GM19467 (cell line): ENCODE measurements around the gene CCDC170.
A peak's percentile ranks its signal among the peaks of the same experiment; 100 is the strongest.
"Not testable (repeated sequence)": the region's sequence is repeated elsewhere in the genome, so short reads cannot be mapped to it uniquely, and the experiment has no call there.

Experiments
- ATAC-seq: cut with Tn5 transposase; IDR thresholded peaks from one replicate; pipeline ENCODE4 v1.9.1; 2021; ENCODE audit warnings: mild to moderate bottlenecking, moderate library complexity; ENCODE audit not compliant: unreplicated experiment

Gene CCDC170, protein sequence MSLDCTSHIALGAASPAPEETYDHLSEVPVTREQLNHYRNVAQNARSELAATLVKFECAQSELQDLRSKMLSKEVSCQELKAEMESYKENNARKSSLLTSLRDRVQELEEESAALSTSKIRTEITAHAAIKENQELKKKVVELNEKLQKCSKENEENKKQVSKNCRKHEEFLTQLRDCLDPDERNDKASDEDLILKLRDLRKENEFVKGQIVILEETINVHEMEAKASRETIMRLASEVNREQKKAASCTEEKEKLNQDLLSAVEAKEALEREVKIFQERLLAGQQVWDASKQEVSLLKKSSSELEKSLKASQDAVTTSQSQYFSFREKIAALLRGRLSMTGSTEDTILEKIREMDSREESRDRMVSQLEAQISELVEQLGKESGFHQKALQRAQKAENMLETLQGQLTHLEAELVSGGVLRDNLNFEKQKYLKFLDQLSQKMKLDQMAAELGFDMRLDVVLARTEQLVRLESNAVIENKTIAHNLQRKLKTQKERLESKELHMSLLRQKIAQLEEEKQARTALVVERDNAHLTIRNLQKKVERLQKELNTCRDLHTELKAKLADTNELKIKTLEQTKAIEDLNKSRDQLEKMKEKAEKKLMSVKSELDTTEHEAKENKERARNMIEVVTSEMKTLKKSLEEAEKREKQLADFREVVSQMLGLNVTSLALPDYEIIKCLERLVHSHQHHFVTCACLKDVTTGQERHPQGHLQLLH

DNA sequence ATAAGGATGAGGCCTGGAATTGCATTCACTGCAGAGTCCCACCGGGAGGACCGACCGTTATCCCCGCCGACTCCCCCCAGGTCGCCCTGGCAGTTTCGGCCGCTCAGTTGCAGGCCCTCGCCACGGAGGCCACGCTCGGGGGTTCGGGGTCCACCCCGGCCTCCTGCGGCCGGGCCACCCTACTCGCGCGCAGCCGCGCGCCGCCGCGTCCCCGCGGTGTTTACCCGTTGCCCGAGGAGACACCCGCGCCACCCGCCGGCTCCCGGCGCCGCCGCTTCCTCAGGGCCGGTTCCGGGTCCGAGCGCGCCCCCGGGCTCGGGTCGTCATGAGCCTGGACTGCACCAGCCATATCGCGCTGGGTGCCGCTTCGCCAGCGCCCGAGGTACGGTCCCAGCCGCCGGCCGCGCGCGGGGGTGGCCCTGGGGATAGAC is at the start of gene CCDC170:
CCDC170 (plus strand) TSS at position 214 of the 431 bp plus-strand sequence; CDS start at position 326, 112 bp downstream.
- no peak for ATAC-seq

DNA sequence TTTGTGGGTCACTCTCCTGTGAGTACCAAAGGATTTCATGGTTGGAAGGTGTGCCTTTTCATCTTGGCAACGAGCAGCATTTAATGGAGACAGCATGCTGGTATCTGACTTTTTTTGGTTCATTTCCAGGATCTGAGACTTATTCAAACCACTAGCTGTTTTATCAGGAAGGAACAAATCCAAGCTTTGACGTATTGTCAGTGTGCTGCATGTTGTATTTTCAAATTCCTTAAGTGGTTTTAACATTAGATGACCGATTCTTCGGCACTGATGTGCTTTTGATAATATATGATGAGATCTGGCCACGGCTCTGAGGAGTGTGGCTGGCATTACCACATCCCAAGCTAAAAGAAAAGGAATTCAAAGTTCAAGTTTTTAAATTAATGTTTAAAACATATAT is 48.3 kb upstream of the CCDC170 start:
- ATAC-seq, result no peak

DNA sequence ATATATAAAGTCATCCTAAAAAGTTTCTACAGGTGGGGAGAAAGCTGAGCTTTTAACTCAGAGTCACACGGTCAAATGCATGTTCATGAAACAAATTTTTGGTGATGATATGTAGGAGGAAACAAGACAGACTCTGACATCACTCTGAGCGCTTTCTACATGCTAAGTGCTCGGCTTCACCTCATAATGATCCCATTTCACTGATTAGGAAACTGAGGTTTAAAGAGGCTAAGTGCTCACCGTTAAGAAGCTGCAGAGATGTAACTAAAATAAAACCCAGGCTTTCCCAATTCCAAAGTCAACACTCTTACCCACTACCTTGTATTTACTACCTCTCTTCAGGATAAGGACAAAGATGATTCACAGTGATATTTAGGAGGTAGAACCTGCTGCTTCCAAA is 46.6 kb upstream of the CCDC170 start:
- no peak for ATAC-seq

DNA sequence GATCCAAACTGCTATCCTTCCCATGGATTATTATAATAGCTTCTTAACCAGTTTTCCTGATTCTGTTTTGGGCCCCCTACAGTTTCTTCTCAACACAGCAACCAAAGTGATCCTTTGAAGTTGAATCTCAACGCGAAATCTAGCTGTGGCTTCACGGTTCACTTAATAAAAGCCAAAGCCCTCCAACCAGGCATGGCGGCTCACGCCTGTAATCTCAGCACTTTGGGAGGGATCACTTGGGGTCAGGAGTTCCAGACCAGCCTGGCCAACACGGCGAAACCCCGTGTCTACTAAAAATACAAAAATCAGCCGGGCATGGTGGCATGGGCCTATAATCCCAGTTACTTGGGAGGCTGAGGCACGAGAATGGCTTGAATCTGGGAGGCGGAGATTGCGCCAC is 45.2 kb upstream of the CCDC170 start:
- ATAC-seq, result no peak

DNA sequence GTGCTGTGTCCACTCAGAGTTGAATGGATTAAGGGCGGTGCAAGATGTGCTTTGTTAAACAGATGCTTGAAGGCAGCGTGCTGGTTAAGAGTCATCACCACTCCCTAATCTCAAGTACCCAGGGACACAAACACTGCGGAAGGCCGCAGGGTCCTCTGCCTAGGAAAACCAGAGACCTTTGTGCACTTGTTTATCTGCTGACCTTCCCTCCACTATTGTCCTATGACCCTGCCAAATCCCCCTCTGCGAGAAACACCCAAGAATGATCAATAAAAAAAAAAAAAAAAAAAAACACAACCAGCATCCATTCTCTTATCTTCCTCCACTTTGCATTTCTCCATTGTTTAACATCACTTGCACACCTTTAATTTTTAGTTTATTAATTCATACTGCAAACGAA is 42.9 kb upstream of the CCDC170 start:
- not testable (repeated sequence) for ATAC-seq

DNA sequence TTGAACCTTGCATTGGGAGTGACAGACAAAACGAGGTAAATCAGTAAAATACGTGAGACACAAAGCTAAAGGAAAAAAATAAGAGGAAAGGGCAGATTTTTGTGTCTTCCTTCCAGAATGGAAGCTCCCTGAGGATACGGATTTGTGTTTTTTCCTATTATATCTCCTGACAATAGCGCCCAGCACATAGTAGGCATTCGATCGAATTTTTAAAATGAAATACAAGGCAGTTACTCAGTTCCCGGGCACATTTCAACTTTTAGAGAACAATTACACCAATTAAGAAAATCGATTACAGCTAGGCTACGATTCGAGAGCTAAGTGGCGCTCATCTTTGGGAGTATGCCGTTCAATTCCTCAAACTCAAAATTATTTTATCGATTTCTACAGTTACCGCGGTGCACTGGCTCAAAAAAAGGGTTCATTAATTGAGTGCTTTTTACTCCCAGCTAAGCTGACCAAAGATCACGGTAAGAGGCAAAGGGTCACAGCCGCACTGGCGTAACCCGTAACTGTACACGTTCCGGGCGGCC is 42.3 kb upstream of the CCDC170 start:
- ATAC-seq, result no peak

DNA sequence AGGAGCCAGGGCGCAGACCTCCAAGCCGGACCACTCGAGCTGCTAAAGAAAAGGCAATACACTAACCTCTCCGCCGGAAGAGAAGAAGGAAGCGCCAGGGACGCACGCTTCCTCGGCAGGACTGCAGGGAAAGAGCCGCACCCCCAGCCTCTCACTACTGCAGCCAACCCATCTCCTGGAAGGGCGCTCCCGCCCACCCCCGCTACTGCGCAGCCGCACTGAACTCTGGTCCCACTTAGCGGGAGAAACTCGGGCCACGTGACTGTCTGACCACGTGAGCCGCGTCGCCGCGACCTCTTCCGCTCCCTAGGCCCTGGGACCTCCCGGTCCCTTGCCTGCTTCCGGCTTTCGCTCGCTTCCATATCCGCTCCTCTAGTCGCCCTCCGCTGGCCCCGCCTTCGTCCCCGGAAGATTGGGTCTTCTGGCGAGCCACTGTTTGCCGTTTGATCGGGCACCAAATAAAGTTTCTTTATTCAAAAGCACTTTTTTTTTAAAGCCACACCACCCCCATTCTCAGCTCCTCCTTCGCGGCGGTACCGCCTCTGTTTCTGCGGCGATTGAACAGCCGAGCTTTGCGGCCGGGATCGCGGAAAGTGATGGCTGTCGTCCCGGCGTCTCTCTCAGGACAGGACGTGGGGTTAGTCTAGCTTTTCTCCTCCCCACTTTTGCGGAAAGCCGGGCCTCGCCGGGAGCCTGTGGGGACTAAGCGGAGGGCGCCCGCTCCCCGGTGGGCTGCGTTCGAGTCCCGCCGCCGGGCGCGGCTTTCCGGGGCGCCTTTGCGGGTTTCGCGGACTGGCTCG is 41.7 kb upstream of the CCDC170 start, which contains the start of gene RMND1:
RMND1 (minus strand) TSS at position 177 of the 800 bp plus-strand sequence. CDS start 6,315 bp downstream, outside the sequence.
- peak; percentile 98 for ATAC-seq

DNA sequence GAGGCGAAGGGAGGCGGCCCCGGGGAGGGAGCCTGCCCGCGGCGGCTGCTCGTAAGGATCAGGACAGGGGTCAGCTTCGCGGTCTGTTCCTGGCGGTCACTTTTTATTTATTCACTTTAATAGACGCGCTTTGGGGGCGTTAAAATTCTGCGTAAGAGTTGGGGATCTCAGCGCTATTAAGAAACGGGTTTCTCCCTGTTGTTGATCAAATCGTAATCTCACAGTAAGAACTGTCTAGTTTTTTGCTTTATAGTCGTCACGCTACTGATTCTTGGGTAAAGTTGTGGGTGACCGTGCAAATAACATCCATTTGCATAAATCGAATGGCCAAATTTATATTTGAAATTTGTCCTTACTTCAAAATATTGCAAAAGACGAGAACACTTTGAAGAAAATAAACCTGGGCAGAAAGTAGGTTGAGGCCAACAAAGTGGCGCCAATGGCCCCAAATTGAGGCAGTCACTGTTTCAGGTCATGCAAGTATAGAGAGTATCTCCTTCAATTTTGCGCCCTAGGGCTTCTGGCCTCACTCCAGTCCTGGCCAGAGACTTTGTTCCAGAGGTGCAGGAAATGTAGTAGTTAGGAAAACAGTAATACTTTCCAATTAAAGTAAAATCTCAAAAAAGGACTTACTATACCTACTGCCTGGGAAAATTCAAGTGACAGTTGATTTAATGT is 40.9 kb upstream of the CCDC170 start:
- no peak for ATAC-seq

DNA sequence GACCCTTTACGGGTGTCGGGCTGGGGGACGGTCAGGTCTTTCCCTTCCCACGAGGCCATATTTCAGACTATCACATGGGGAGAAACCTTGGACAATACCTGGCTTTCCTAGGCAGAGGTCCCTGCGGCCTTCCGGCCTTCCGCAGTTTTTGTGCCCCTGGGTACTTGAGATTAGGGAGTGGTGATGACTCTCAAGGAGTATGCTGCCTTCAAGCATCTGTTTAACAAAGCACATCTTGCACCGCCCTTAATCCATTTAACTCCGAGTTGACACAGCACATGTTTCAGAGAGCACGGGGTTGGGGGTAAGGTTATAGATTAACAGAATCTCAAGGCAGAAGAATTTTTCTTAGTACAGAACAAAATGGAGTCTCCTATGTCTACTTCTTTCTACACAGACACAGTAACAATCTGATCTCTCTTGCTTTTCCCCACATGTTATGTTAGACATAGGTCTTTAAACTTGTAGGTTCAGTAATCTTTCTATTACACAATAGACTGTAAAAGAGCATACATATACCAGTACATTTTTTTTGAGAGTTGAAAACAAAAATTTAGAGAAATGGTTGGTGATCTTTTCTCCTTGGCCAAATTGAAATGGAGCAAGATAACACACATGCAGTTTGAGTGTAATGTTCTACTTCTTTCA is 37.9 kb upstream of the CCDC170 start:
- not testable (repeated sequence) for ATAC-seq

DNA sequence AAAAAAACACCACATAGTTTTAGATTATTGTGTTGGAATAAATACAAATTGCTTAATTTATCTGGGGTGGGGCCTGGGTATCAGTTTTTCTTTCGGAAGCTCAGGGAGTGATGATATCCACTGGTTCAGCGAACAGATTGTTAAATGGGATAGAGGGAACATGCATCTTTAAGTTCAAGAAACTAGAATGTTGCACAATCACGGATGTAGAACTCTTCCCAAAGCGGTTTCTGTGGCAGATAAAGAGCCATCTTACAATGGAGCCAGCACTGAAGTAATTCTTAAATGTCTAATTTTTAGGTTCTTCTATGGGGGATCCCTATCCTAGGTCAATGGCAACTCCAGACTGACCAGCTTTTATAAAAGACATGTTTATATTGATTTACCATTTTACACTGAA is 32.1 kb upstream of the CCDC170 start:
- no peak for ATAC-seq

DNA sequence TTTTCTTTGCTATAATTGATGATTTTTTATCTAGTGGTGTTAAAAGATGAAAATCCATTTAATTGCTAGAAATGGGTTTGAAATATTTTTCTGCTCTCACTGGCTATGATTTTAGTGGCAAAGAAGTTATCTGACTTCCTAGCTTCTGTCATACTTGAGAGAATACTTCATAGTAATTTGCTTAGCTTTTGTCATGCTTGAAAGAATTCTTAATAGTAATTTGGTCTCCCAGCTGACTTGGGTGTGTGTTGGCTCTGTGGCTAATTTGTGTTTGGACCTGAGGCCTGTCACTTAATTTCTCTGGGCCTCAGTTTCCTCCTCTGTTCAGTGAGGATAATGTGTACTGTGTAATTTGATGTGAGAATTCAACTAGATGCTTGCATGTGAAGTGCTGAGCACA is 29.1 kb upstream of the CCDC170 start:
- ATAC-seq, result no peak

DNA sequence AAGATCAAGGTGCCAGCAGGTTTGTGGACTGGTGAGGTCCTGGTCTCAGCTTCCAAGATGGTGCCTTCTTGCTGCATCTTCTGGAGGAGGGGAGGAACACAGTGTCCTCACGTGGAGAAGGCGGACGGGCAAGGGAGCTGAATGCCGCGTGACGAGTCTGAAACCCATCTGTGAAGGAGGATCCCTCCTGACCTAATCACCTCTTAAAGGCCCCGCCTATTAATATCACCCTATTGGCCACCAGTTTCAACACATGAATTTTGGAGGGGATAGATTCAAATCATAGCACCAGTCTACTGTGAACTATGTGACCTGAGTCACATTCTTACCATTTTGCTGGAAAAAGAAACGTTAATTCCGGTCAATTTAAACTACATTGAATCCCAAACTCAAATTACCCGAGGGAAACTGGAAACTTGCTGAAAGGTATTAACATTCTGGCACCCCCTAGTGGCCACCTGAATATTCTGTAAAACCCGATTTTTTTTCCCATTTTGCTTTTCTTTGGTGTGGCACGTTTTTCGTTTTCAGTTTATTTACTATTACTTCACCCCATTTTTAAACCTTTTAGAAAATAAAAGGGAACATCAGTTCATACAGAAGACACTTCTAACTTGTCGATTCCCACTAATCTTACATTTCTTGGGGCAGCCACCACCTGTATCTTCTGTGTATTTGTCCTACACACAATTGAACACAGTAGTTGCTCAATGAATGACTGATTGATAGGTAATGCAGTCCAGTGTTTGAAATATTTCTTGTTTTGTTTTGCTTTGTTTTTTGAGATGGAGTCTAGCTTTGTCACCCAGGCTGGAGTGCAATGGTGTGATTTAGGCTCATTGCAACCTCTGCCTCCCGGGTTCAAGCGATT is 17.9 kb upstream of the CCDC170 start:
- no peak for ATAC-seq

DNA sequence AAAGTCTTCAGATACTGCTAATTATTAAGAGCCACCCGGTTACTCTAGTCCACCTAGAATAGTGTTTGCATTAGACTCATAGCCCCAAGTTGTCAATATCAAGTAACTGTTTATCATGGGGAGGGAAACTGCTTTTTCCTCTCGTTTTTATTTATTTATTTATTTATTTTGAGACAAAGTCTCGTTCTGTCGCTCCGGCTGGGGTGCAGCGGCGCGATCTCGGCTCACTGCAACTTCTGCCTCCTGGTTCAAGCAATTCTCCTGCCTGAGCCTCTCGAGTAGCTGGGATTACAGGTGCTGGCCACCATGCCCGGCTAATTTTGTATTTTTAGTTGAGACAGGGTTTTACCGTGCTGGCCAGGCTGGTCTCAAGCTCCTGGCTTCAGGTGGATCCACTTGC is 16.1 kb upstream of the CCDC170 start:
- no peak for ATAC-seq

DNA sequence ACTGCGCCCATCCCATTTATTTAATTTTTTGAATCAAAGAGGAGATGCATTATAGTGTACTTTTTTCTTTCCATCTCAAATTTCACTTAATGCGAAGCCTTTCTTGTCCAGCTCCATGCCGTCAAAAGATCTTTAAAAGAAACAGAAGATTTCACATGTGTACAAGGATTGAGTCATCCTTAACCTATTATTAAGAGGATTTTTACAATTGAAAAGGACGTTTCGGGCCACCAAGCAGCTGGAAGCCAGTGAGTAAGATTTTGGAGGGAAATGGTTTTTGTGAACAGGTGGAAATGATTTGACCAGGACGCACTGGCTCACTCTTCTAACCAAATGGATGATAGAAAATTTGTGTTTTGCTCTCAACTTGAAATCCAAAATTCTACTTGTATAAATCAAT is 15.1 kb upstream of the CCDC170 start:
- no peak for ATAC-seq

DNA sequence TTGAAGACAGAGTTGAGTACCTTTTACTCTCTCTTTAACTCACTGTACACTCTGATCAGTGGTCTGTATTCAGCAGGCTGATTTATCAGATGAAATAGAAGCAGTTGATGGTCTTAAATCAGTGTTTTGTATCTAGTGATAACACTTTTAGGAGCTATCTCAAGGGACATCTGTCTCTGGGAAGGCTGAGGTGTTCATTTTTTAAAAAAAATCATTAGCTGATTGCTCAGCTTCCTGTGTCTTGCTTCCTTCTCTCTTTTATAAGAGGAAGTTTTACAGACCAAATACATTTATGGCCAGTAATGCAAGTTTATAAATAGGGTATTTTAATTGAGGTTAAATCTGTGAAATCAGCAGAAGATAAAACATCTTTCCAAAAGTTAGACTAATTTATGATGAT is 12.0 kb upstream of the CCDC170 start:
- no peak for ATAC-seq

DNA sequence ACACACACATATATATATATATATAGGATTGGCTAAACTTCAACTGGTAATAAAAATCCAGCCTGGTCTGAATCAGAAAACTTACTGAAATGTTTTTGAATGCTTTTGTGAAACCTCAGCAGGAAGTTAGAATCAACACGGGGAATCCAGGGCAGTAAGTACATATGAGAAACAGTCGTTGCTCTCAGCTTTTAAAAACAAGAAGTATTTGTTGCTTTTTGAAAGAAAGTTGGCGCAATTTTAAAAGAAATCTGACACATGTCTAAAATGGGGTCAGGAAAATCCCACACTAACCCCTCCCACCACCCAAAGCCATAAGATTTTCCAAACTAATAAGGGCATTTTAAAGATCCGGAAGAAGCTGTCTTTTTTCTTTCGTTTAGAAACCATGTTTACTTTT is 11.5 kb upstream of the CCDC170 start:
- no peak for ATAC-seq

DNA sequence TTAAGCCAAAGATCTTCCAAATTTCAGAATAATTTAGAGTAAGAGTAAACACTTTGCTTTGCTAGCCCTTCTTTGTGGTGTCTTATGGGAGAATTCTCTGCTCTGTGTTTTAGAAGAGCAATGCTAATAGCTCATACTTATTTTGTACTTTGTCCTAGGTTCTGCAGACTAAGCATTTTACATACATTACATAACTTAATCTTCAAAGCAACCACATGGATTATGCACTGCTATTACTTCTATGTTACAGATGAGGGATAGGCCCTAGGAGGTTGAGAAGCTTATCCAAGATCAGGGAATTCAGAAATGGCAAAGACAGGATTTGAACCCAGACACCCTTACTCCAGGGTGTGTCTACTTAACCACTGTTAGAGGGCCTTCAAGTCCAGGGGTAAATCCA is 9.8 kb upstream of the CCDC170 start:
- ATAC-seq, result no peak

DNA sequence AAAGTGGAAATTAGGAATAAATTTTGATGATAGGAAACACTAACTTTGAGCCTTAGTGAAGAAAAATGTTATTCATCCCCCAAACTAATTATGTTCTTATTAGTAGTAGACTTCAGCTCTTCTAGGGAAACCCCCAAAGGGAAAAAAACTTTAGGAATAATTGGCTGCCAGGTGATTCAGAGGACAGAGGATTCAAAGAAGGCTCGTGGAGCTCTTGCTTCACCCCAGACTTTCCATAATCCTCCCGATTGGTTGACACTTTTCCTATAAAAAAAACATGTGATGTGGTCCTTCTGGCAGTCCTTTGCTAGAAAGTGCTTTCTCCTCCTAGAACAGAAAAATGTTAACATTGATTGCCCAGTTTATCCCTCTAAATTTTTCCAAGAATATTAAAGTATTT is 5.6 kb upstream of the CCDC170 start:
- no peak for ATAC-seq

DNA sequence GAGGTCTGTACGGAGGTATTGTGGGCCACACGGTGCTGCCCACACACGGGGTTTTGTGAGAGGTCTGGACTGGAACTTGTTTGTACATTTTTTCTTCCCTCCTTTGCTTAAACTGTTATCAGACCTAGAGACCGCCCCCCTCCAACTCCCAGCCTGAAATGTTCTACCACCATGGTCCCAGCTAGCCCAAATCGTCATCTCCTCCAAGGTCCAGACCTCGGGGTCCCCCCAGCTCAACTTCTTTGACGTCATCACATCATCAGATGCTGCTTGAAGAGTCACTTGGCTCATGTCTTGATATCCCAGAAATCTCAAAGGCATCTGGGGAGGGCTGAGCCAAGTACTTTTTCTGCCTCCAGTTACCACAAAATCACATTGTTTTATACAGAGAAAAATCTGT is 2.8 kb upstream of the CCDC170 start:
- no peak for ATAC-seq
